Thyroid gland (tissue), 4 donors: ENCODE results near the gene TGFBR1.

Source experiments
- CTCF ChIP-seq, 6 experiments: fragments of 200-600 bp in 3 of 6; fragments of 450-650 bp in 3 of 6; sonication (generic) in 3 of 6; IDR thresholded peaks; one replicate each; pipeline ENCODE4 v1.5.1; 2016 to 2019; ENCODE audit warnings: antibody characterized with exemption in 6 of 6, mild to moderate bottlenecking in 2 of 6, inconsistent platforms in 1 of 6, moderate library complexity in 1 of 6
- POLR2A ChIP-seq, 2 donors: fragments of 450-650 bp; IDR thresholded peaks; one replicate each; pipeline ENCODE4 v1.6.1; 2017; ENCODE audit warnings: antibody characterized with exemption in 2 of 2, mild to moderate bottlenecking in 2 of 2, moderate library complexity in 1 of 2

GRCh38 chr9:99096409-99096808 lies 8.5 kb upstream of the TGFBR1 start:
- no peak for TF ChIP-seq POLR2A (IDR thresholded peaks at IDR 0.05)
- no peak for TF ChIP-seq CTCF (IDR thresholded peaks at IDR 0.05)
